NCI-H526 treated with DMSO at 0.1 percent for 48 hours (cell line): Measurements from ENCODE around the gene GALR2.

Source experiments
- DNase-seq: peaks from one replicate; lab custom pipeline; 2025; lab: John Stamatoyannopoulos, UW

The GALR2 gene

DNA sequence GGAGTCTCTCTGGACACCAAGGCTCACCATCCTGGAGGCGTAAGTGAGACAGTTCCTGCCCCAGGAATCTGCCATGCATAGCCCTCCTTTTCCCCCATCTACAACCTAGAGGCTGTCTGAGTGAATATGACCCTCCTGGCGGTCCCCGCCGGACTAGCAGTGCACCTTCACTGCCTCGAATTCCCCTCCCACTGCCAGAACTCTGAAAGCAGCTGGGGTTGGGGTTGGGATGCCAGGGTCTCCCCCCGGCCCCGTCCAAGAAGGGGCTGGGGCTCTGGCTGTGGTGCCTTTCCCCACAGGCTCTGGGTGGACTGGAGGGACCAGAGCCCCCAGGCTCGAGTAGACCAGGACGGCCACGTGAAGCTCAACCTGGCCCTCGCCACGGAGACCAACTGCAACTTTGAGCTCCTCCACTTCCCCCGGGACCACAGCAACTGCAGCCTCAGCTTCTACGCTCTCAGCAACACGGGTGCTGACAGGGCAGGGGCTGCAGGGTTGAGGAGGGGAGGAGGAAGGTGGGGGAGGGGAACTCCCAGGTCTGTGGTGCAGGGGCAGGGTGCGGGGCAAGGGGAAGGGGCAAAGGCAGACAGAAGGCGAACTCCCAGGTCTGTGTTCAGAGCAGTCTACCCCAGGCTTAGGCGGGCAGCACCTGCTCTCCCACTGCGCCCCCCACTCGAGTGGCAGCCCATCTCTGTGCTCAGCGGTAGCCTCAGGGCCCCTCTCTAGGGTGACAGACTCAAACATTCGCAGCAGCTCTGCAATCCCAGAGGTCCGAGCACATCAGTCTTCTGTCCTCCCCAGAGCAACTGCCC lies 5.6 kb downstream of the GALR2 start:
- no peak for DNase-seq

GRCh38 chr17:76080768-76081287 lies 6.2 kb downstream of the GALR2 start:
- no peak for DNase-seq

GRCh38 chr17:76081295-76082210 lies 7.0 kb downstream of the GALR2 start:
- DNase-seq, result no peak

DNA sequence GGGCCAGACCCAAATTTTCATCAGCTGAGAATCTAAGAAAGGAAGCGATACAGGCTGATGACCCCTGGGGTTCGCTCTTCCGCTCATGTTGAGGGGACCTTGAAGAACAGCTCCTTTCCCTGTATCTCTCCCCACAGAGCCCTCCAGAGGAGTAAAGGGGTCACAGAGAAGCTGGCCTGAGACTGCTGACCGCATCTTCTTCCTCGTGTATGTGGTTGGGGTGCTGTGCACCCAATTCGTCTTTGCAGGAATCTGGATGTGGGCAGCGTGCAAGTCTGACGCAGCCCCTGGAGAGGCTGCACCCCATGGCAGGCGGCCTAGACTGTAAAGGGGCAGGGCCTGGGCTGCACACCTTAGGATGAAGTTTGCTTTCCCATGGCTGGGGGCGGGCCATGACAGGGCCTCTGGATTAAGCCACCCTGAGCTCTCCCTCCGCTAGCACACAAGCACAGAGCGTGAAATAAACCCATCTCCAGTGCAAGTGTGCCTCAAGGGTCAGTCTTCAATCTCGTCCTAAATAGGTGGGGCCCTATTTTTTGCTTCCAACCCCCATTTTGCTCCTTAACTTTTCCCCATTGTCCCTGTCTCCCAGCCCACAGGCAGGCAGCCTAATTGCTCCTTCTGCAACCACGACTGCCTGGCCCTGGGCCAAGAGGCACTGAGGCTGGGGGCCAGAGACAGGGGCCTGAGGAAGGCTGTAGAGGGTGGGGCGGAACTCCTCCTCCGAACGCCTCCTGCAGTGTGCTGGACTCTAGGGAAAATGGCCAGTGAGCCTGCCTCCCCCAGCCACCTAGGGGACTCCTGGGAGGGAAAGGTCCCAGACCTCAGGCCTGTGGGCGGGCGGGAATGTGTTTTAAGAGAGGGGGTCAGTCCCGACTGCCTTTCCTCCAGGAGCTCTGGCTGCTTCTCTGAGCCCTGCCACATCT lies 8.0 kb downstream of the GALR2 start:
- no peak for DNase-seq

GRCh38 chr17:76083536-76084182 lies 9.1 kb downstream of the GALR2 start:
- no peak for DNase-seq

- DNase-seq, result no peak
Observed at GRCh38 chr17:76085066-76085730, 10.6 kb downstream of the GALR2 start.

- DNase-seq, result no peak
Observed at GRCh38 chr17:76085731-76086366, 11.3 kb downstream of the GALR2 start.

- DNase-seq, result no peak
Observed at GRCh38 chr17:76086384-76086783, 11.8 kb downstream of the GALR2 start.

GRCh38 chr17:76087531-76087930 lies 12.9 kb downstream of the GALR2 start:
- DNase-seq, result no peak

GRCh38 chr17:76088041-76088867 lies 13.7 kb downstream of the GALR2 start:
- no peak for DNase-seq

DNA sequence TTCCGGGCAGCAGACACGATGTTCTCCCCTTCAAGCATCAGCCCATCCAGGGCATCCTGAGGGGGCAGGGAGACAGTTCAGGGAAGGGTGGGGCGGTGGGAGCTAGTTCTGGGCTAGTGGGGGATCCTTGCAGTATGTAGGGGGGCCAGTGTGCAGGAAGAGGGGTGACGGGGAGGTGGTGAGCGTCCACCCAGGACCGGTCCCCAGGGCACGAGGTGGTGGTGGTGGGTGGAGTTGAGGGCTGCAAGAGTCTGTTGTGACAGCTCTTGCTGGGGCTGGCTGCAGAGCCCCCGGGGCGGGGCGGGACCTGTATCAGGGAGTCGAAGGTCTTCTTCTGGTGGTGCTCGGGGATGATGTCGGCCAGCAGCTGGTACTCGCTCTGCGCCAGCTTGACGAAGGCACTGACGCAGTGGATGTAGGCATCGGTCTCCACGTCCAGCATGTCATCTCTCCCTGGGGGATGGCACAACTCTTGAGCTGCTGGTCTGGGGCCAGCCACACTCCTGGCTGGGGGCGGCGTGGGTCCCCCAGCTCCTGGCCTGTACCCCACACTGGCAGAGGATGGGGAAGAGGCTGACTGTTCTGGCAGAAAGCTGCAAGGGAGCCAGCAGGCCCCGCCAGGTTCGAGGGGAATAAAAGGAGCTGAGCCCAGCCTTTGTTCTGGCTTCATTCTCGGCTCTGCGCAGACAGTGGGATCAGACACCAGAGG lies 14.4 kb downstream of the GALR2 start:
- no peak for DNase-seq

GRCh38 chr17:76089680-76090516 lies 15.3 kb downstream of the GALR2 start:
- no peak for DNase-seq

DNA sequence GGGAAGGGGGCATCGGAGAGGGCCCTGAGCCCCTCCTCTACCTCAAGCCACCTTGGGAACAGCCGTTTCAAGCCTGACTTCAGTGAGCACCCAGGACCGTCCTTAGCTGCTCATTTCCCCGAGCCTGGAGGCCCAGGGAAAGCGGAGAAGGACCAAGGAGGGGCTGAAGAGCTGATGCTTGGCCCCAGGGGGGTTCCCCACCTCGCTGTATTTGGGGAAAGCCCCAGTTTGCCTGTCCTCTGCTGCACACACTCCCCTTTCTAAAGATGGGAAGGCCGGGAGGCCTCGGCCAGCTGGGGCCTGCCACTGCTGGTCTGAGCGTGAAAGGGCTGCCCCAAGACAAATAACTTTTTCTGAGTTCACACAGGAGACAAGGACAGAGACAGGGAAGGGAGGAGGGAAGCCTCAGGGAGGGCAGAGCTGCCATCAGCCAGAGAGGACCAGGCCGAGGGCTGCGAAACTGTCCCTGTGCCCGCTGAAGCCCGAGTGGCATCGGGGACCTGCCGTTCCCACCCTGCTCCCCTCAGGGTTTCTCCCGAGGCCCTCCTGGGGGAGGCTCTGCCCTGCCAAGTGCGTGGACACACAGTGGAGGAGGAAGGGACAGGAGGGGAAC lies 16.0 kb downstream of the GALR2 start:
- no peak for DNase-seq

- DNase-seq, result no peak
Observed at GRCh38 chr17:76091526-76092286, 17.1 kb downstream of the GALR2 start.

DNA sequence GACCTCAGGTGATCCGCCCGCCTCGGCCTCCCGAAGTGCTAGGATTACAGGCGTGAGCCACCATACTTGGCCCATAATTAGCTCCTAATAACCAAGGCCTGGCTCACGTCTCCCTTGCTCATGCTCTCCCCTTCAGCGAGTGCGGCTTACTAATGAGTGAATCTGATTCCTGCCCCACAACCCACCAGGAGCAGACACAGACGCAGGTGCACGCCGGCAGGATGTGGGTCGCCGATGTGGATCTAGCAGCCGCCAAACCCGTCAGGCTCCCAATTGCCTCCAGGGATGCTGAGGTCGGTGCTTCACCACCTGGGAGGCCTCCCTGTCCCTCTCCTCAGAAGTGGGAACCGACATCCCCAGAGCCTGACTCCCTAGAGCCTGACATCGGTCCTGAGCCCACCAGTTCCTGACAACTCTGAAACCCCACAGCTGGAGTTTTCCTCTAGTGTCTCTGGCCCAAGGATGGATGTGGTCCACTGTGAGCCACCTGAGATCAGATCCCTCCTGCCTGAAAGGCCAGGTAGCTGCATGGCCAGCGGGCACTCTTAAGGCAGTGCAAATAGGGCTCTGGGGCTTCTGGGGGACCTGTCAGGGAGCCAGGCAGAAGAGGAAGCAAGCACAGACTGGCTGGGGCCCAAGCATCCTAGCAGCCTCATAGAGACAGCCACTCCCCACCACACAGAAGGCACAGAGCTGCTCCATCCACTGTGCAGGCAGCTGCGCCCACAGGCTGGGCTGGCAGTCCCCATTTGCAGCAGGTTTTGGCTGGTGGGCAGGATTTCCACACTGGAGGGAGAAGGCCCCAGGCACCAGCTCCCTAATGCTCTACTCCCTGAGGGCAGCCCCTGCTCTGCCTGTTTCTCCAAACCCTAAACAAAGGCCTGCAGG lies 18.2 kb downstream of the GALR2 start:
- no peak for DNase-seq
